ENCODE results near the gene SLC13A2. TPM values are rescaled to one million over a fixed set of nuclear protein-coding genes. Genes with fewer than 3 reads are reported as not detected.
"Not testable (repeated sequence)": the region's sequence is repeated elsewhere in the genome, so short reads cannot be mapped to it uniquely, and the experiment has no call there.

SLC13A2 gene
- total and polyA plus RNA-seq, 4 donors, result 23.8 TPM; not detected in 3

DNA sequence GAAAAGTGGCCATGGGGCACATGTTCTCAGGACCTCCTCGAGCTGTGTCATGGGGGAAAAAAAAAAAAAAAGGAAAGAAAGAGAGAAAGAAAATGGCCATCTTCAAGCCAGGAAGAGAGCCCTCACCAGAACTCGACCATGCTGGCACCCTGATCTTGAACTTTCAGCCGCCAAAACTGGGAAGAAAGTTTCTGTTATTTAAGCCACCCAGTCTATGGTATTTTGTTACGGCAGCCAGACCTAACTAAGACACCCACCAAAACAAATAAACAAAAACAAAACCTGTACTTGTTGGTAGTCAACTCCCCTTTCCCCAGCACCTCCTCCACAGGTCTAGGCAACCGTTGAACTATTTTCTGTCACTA is 26.1 kb upstream of the SLC13A2 start:
- ATAC-seq (ENCODE audit: low FRiP score), result no peak
- WGBS, 2 donors, result 64 to 65% methylated on average over 5 of the region's 5 CpGs
- peaks cover 0 to 3% of the 10 kb centered on the region in 2 donors for H3K27me3 ChIP-seq (ENCODE audit: control insufficient read depth in 1 of 2, insufficient read depth in 2 of 2, low read length in 1 of 2)
- H3K9me3 ChIP-seq (ENCODE audit: control insufficient read depth, low read length), result peaks cover 3% of the 10 kb centered on the region
- no peak overlapping the region for H3K4me3 ChIP-seq (ENCODE audit: low read length in 2 of 2)
- no peaks in the 10 kb centered on the region for H3K36me3 ChIP-seq (ENCODE audit: control insufficient read depth in 1 of 2, insufficient read depth in 2 of 2, low read length in 1 of 2)
- H3K27ac ChIP-seq (ENCODE audit: low read depth in 1 of 2, low read length in 2 of 2), result no peak overlapping the region
- no peaks in the 10 kb centered on the region for H3K4me1 ChIP-seq (ENCODE audit: control insufficient read depth in 1 of 2, insufficient read depth in 2 of 2, low read length in 2 of 2)
- intact Hi-C loops (cut with DNase I), result no loop called here
- no peak for DNase-seq

DNA sequence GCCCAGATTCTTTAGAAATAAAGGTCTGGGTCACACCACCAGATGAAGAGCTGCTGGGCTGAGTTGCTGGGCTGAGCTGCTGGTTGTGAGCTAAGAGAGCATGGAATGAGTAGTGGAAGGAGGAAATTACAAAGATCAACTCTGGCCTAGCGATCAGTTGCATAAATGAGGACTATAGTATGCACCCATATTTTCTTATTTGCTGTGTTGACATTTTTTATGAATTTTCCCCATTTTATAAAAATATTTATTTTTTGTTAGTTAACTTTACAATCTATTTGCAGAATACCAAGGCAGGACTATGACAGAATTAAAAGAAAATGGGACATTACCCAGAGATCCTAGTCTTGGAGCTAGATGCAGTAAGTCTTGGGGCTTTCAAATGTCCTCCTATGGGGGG is 23.6 kb upstream of the SLC13A2 start:
- Histone ChIP-seq H3K9me3 (ENCODE audit: control insufficient read depth, low read length) (peaks cover 1% of the 10 kb centered on the region), H3K27ac (ENCODE audit: low read depth in 1 of 2, low read length in 2 of 2) (no peak overlapping the region), H3K27me3 (ENCODE audit: control insufficient read depth in 1 of 2, insufficient read depth in 2 of 2, low read length in 1 of 2) (peaks cover 0 to 3% of the 10 kb centered on the region in 2 donors), H3K4me3 (ENCODE audit: low read length in 2 of 2) (no peak overlapping the region), H3K36me3 (ENCODE audit: control insufficient read depth in 1 of 2, insufficient read depth in 2 of 2, low read length in 1 of 2) (no peaks in the 10 kb centered on the region), H3K4me1 (ENCODE audit: control insufficient read depth in 1 of 2, insufficient read depth in 2 of 2, low read length in 2 of 2) (no peaks in the 10 kb centered on the region)
- WGBS, 2 donors, result 79 to 80% methylated on average over 1 of the region's 1 CpG
- DNase-seq (no peak), ATAC-seq (ENCODE audit: low FRiP score) (no peak)
- intact Hi-C loops (cut with DNase I), result no loop called here

DNA sequence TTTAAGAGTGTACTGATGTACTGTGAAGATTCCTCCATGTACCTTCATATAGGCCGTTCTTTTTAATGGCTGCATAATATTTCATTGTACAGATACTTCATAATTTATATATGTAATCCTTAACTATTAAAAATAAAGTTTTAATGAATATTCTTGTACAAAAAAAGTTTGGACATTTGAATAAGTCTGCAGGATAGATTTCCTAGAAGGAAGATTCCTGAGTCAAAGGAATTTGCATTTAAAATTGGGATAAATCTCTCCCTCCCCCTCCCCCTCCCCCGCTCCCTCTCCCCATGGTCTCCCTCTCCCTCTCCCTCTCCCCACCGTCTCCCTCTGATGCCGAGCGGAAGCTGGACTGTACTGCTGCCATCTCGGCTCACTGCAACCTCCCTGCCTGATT is 15.6 kb upstream of the SLC13A2 start:
- DNase-seq (no peak), ATAC-seq (ENCODE audit: low FRiP score) (no peak)
- Histone ChIP-seq H3K27me3 (ENCODE audit: control insufficient read depth in 1 of 2, insufficient read depth in 2 of 2, low read length in 1 of 2) (no peaks in the 10 kb centered on the region), H3K36me3 (ENCODE audit: control insufficient read depth in 1 of 2, insufficient read depth in 2 of 2, low read length in 1 of 2) (no peaks in the 10 kb centered on the region), H3K9me3 (ENCODE audit: control insufficient read depth, low read length) (no peaks in the 10 kb centered on the region), H3K27ac (ENCODE audit: low read depth in 1 of 2, low read length in 2 of 2) (no peak overlapping the region), H3K4me3 (ENCODE audit: low read length in 2 of 2) (no peak overlapping the region), H3K4me1 (ENCODE audit: control insufficient read depth in 1 of 2, insufficient read depth in 2 of 2, low read length in 2 of 2) (no peaks in the 10 kb centered on the region)
- intact Hi-C loops (cut with DNase I), result no loop called here
- WGBS, 2 donors, result 85 to 88% methylated on average over 2 to 6 of the region's 6 CpGs

DNA sequence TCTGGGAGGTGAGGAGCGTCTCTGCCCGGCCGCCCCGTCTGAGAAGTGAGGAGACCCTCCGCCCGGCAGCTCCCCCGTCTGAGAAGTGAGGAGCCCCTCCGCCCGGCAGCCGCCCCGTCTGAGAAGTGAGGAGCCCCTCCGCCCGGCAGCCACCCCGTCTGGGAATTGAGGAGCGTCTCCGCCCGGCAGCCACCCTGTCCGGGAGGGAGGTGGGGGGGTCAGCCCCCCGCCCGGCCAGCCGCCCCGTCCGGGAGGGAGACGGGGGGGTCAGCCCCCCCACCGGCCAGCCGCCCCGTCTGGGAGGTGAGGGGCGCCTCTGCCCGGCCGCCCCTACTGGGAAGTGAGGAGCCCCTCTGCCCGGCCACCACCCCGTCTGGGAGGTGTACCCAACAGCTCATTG is 14.6 kb upstream of the SLC13A2 start:
- H3K27ac ChIP-seq (ENCODE audit: low read depth in 1 of 2, low read length in 2 of 2); H3K36me3 ChIP-seq (ENCODE audit: control insufficient read depth in 1 of 2, insufficient read depth in 2 of 2, low read length in 1 of 2); H3K4me3 ChIP-seq (ENCODE audit: low read length in 2 of 2); H3K4me1 ChIP-seq (ENCODE audit: control insufficient read depth in 1 of 2, insufficient read depth in 2 of 2, low read length in 2 of 2); DNase-seq; H3K9me3 ChIP-seq (ENCODE audit: control insufficient read depth, low read length); ATAC-seq (ENCODE audit: low FRiP score); intact Hi-C loops (cut with DNase I); H3K27me3 ChIP-seq (ENCODE audit: control insufficient read depth in 1 of 2, insufficient read depth in 2 of 2, low read length in 1 of 2): not testable (repeated sequence)
- 93% methylated on average over 21 to 32 of the region's 32 CpGs for WGBS, 2 donors

DNA sequence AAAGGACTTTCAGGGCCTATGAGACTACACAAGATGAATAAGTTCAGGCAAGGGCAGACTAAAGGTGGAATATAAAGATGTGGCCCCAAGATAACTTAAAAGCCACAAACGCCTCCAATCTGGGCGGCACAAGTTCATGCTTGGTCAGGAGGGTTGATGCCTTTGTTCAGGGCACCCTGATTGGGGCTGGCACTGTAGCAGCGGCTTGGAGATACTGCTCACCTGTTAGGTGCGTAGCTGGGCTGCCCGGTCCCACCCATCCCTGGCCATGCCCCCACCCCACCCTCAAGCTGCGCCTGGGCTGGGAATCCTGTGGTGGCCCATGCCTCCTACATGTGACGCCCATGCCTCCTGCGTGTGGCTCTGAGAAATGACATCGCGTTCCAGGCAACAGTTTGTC is 12.5 kb upstream of the SLC13A2 start:
- H3K9me3 ChIP-seq (ENCODE audit: control insufficient read depth, low read length), result no peaks in the 10 kb centered on the region
- intact Hi-C loops (cut with DNase I), result no loop called here
- 92 to 93% methylated on average over 10 of the region's 10 CpGs for WGBS, 2 donors
- DNase-seq, result no peak
- no peaks in the 10 kb centered on the region for H3K36me3 ChIP-seq (ENCODE audit: control insufficient read depth in 1 of 2, insufficient read depth in 2 of 2, low read length in 1 of 2)
- H3K4me1 ChIP-seq (ENCODE audit: control insufficient read depth in 1 of 2, insufficient read depth in 2 of 2, low read length in 2 of 2), result no peaks in the 10 kb centered on the region
- no peak for ATAC-seq (ENCODE audit: low FRiP score)
- no peak overlapping the region for H3K27ac ChIP-seq (ENCODE audit: low read depth in 1 of 2, low read length in 2 of 2)
- no peaks in the 10 kb centered on the region for H3K27me3 ChIP-seq (ENCODE audit: control insufficient read depth in 1 of 2, insufficient read depth in 2 of 2, low read length in 1 of 2)
- H3K4me3 ChIP-seq (ENCODE audit: low read length in 2 of 2), result no peak overlapping the region

DNA sequence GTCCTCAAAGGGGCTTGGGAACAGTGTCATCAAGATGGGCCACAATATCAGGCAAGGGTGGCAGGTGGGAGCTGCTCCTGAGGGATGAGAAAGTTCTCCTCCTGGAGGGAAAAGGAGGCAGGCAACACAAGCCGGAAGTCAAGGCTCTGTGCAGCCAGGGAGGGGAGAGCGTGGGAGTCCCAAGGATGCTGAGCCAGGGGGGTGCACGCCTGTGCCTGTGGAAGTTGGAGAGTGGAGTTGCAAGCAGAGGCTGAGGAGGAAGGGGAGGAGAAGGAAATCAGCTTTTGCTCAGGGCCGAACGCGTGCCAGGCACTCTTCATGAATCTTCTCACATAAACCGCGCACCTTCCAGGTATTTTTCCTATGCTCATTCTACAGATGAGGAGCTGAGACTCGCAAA is 7.4 kb upstream of the SLC13A2 start:
- no peaks in the 10 kb centered on the region for H3K9me3 ChIP-seq (ENCODE audit: control insufficient read depth, low read length)
- H3K4me1 ChIP-seq (ENCODE audit: control insufficient read depth in 1 of 2, insufficient read depth in 2 of 2, low read length in 2 of 2), result no peaks in the 10 kb centered on the region
- no peak overlapping the region for H3K27ac ChIP-seq (ENCODE audit: low read depth in 1 of 2, low read length in 2 of 2)
- no peak overlapping the region for H3K4me3 ChIP-seq (ENCODE audit: low read length in 2 of 2)
- 63 to 69% methylated on average over 9 of the region's 9 CpGs for WGBS, 2 donors
- DNase-seq (no peak), ATAC-seq (ENCODE audit: low FRiP score) (no peak)
- H3K27me3 ChIP-seq (ENCODE audit: control insufficient read depth in 1 of 2, insufficient read depth in 2 of 2, low read length in 1 of 2), result no peaks in the 10 kb centered on the region
- no peaks in the 10 kb centered on the region for H3K36me3 ChIP-seq (ENCODE audit: control insufficient read depth in 1 of 2, insufficient read depth in 2 of 2, low read length in 1 of 2)
- intact Hi-C loops (cut with DNase I), result no loop called here

DNA sequence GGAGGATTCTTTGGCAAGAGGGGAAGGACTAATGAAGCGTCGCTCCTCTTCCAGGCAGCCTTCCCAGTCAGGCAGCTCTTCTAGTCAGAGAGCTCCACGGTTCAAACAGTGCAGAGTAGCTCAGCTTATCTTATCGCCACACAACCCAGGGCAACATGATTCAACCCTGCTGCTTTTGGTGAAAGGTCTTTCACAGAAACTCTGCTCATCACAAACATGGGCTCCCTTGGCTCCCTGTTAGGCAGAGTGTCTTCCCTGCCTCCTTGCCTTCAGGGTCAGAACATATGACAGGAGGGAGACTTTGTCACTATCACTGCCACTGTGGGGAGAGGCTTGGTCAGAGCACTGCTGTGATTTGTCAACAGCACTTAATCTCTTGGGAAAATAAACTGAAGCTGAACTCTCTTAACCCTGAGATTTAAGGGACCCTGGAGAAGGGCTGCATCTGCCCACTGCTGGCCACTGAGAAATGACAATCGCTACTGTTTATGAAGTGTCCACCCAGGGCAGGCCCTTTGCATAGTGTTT is 6.9 kb upstream of the SLC13A2 start:
- H3K27me3 ChIP-seq (ENCODE audit: control insufficient read depth in 1 of 2, insufficient read depth in 2 of 2, low read length in 1 of 2), result no peaks in the 10 kb centered on the region
- no peak overlapping the region for H3K27ac ChIP-seq (ENCODE audit: low read depth in 1 of 2, low read length in 2 of 2)
- no peak for DNase-seq
- no peak for ATAC-seq (ENCODE audit: low FRiP score)
- H3K4me3 ChIP-seq (ENCODE audit: low read length in 2 of 2), result no peak overlapping the region
- no peaks in the 10 kb centered on the region for H3K4me1 ChIP-seq (ENCODE audit: control insufficient read depth in 1 of 2, insufficient read depth in 2 of 2, low read length in 2 of 2)
- intact Hi-C loops (cut with DNase I), result no loop called here
- H3K36me3 ChIP-seq (ENCODE audit: control insufficient read depth in 1 of 2, insufficient read depth in 2 of 2, low read length in 1 of 2), result no peaks in the 10 kb centered on the region
- H3K9me3 ChIP-seq (ENCODE audit: control insufficient read depth, low read length), result no peaks in the 10 kb centered on the region
- WGBS, 2 donors, result 32 to 45% methylated on average over 5 of the region's 5 CpGs

DNA sequence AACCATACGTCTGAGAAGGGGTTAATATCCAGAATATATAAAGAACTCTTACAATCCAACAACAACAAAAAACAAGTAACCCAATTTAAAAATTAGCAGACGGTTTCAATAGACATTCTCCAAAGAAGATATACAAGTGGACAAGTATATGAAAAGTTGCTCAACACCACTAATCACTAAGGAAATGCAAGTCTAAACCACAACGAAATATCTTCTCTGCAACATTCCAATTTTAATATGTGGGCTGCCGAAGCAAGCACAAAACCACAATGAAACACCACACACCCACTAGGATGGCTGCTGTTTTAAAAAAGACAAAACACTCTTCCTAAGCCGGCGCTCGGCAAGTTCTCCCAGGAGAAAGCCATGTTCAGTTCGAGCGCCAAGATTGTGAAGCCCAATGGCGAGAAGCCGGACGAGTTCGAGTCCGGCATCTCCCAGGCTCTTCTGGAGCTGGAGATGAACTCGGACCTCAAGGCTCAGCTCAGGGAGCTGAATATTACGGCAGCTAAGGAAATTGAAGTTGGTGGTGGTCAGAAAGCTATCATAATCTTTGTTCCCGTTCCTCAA is 5.9 kb upstream of the SLC13A2 start:
- intact Hi-C loops (cut with DNase I), result no loop called here
- DNase-seq (no peak), ATAC-seq (ENCODE audit: low FRiP score) (no peak)
- no peaks in the 10 kb centered on the region for H3K4me1 ChIP-seq (ENCODE audit: control insufficient read depth in 1 of 2, insufficient read depth in 2 of 2, low read length in 2 of 2)
- no peak overlapping the region for H3K27ac ChIP-seq (ENCODE audit: low read depth in 1 of 2, low read length in 2 of 2)
- H3K36me3 ChIP-seq (ENCODE audit: control insufficient read depth in 1 of 2, insufficient read depth in 2 of 2, low read length in 1 of 2), result no peaks in the 10 kb centered on the region
- WGBS, 2 donors, result 77 to 84% methylated on average over 17 of the region's 17 CpGs
- no peaks in the 10 kb centered on the region for H3K9me3 ChIP-seq (ENCODE audit: control insufficient read depth, low read length)
- H3K4me3 ChIP-seq (ENCODE audit: low read length in 2 of 2), result no peak overlapping the region
- no peaks in the 10 kb centered on the region for H3K27me3 ChIP-seq (ENCODE audit: control insufficient read depth in 1 of 2, insufficient read depth in 2 of 2, low read length in 1 of 2)

DNA sequence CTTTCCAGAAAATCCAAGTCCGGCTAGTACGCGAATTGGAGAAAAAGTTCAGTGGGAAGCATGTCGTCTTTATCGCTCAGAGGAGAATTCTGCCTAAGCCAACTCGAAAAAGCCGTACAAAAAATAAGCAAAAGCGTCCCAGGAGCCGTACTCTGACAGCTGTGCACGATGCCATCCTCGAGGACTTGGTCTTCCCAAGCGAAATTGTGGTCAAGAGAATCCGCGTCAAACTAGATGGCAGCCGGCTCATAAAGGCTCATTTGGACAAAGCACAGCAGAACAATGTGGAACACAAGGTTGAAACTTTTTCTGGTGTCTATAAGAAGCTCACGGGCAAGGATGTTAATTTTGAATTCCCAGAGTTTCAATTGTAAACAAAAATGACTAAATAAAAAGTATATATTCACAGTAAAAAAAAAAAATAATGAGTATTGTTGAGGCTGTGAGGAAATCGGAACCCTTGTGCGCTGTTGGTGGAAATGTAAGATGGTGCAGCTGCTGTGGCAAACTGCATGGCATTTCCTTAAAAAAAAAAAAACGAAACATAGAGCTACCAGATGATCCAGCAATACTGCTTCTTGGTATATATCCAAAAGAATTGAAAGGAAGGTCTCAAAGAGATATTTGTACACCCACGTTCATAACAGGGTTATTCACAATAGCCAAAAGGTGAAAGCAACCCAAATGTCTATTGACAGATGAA is 5.3 kb upstream of the SLC13A2 start:
- WGBS, 2 donors, result 76 to 81% methylated on average over 15 to 20 of the region's 20 CpGs
- H3K9me3 ChIP-seq (ENCODE audit: control insufficient read depth, low read length); H3K27me3 ChIP-seq (ENCODE audit: control insufficient read depth in 1 of 2, insufficient read depth in 2 of 2, low read length in 1 of 2); H3K27ac ChIP-seq (ENCODE audit: low read depth in 1 of 2, low read length in 2 of 2); DNase-seq; ATAC-seq (ENCODE audit: low FRiP score); H3K36me3 ChIP-seq (ENCODE audit: control insufficient read depth in 1 of 2, insufficient read depth in 2 of 2, low read length in 1 of 2); H3K4me3 ChIP-seq (ENCODE audit: low read length in 2 of 2); H3K4me1 ChIP-seq (ENCODE audit: control insufficient read depth in 1 of 2, insufficient read depth in 2 of 2, low read length in 2 of 2); intact Hi-C loops (cut with DNase I): not testable (repeated sequence)

All from aorta (tissue), 5 donors.